BE2C (cell line): Measurements from ENCODE around the gene ARPC2.

Experiments
- DNase-seq: peaks from one replicate; pipeline ENCODE4 v3.0.0-alpha.2; 2020
- H3K27me3 ChIP-seq: fragments of 250-450 bp; sonication (Bioruptor Pico); 2 replicates; pipeline ENCODE4 v1.5.1; 2020; ENCODE audit warnings: mild to moderate bottlenecking
- H3K36me3 ChIP-seq: fragments of 250-450 bp; sonication (Bioruptor Pico); 2 replicates; pipeline ENCODE4 v1.5.1; 2020; ENCODE audit warnings: mild to moderate bottlenecking
- H3K4me1 ChIP-seq: fragments of 250-450 bp; sonication (Bioruptor Pico); 2 replicates; pipeline ENCODE4 v1.5.1; 2020
- H3K4me3 ChIP-seq: 2 replicates; pipeline ENCODE4 v1.5.1; 2011; ENCODE audit warnings: low read depth, low read length
- H3K9me3 ChIP-seq: fragments of 250-450 bp; sonication (Bioruptor Pico); 2 replicates; pipeline ENCODE4 v1.5.1; 2020
- TF ChIP-seq, protein P1 (sequence below): IDR thresholded peaks from 2 replicates; pipeline ENCODE4 v1.5.1; 2012; ENCODE audit warnings: mild to moderate bottlenecking, low read depth, low read length

ARPC2 gene

DNA sequence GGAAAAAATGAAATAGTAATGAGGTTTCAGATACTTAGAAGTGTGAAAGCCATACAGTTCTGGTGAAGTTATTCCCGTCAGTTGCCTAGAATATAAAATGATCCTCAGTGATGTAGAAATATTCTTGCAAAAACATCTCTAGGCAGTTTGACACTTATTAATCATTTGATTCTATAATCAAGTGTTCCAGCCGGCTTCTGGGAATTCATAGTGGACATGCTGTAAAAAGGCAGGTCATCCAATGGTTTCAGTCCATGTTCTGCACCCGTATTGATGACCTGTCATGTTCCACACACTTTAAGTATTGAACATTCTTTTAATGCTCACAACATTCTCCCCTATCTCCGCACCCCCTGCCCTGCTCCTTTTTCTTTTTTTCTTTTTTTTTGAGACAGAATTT is 19.8 kb downstream of the ARPC2 start:
- Histone ChIP-seq H3K27me3 (no peaks in the 10 kb centered on the region), H3K4me3 (no peak overlapping the region), H3K4me1 (no peaks in the 10 kb centered on the region), H3K9me3 (no peaks in the 10 kb centered on the region), H3K36me3 (peaks cover 83% of the 10 kb centered on the region)
- TF ChIP-seq, protein P1, sequence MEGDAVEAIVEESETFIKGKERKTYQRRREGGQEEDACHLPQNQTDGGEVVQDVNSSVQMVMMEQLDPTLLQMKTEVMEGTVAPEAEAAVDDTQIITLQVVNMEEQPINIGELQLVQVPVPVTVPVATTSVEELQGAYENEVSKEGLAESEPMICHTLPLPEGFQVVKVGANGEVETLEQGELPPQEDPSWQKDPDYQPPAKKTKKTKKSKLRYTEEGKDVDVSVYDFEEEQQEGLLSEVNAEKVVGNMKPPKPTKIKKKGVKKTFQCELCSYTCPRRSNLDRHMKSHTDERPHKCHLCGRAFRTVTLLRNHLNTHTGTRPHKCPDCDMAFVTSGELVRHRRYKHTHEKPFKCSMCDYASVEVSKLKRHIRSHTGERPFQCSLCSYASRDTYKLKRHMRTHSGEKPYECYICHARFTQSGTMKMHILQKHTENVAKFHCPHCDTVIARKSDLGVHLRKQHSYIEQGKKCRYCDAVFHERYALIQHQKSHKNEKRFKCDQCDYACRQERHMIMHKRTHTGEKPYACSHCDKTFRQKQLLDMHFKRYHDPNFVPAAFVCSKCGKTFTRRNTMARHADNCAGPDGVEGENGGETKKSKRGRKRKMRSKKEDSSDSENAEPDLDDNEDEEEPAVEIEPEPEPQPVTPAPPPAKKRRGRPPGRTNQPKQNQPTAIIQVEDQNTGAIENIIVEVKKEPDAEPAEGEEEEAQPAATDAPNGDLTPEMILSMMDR, result no peak
- DNase-seq, result no peak

DNA sequence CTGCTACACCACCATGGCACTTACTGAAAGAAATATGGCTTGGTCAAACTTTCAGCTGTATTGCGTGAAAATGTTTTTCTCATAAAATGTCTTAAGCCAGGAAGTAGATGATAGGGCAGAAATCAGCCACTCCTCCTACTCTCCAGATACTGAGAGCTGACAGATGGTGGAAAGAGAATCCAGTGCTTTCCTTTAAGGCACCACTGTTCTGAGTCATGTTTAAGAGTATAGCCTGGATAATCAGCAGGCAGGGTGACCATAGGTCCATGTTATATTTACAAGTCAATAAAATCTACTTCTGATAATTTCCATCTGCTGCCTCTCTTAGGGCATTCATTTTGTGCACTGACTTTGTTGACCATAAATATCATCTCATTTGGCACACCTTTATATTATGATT is 21.9 kb downstream of the ARPC2 start:
- Histone ChIP-seq H3K9me3 (no peaks in the 10 kb centered on the region), H3K4me1 (no peaks in the 10 kb centered on the region), H3K27me3 (no peaks in the 10 kb centered on the region), H3K4me3 (no peak overlapping the region), H3K36me3 (peaks cover 79% of the 10 kb centered on the region)
- DNase-seq, result no peak
- TF ChIP-seq, protein P1, result no peak

DNA sequence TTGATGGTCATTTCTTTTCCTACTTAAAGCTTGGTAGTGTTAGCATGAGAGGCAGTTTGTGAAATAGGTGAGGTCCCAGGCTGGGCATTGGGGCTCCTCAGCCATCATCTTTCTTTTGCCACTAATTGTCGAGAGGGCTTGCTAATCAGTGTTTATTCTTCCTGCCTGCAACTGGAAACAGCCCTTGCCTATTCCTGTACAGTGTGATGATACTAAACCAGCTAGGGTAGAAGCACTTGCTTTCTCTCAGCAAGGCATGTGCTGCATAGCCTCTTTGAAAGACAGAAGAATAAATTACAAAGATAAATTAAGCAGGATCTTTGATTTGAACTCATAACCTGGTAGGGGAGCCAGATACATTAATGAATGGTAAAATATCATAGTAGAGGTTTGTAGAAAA is 27.2 kb downstream of the ARPC2 start:
- no peaks in the 10 kb centered on the region for H3K27me3 ChIP-seq
- peaks cover 87% of the 10 kb centered on the region for H3K36me3 ChIP-seq
- DNase-seq, result no peak
- H3K4me3 ChIP-seq, result no peak overlapping the region
- TF ChIP-seq, protein P1, result no peak
- no peaks in the 10 kb centered on the region for H3K9me3 ChIP-seq
- no peaks in the 10 kb centered on the region for H3K4me1 ChIP-seq

DNA sequence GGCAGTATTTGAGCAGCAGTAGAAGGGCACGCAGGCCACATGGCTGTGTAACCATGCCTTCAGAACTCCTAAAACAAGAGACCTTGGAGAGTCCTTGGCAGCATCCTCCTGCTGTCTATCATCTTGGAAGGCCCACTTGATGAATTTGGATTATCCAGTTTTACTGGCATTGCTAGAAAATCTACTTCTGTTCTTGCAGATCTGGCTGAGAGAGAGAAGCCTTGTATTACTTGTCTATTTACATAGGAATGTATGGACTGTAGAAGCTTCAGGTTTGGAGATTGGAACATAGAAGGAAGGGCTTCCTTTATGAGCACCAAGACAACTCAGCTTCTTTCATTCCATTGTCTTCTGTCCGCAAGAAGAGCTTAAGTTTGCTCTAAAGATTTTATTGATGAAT is 27.7 kb downstream of the ARPC2 start:
- Histone ChIP-seq H3K27me3 (no peaks in the 10 kb centered on the region), H3K4me3 (no peak overlapping the region), H3K4me1 (no peaks in the 10 kb centered on the region), H3K36me3 (peaks cover 87% of the 10 kb centered on the region), H3K9me3 (no peaks in the 10 kb centered on the region)
- no peak for DNase-seq
- TF ChIP-seq, protein P1, result no peak

DNA sequence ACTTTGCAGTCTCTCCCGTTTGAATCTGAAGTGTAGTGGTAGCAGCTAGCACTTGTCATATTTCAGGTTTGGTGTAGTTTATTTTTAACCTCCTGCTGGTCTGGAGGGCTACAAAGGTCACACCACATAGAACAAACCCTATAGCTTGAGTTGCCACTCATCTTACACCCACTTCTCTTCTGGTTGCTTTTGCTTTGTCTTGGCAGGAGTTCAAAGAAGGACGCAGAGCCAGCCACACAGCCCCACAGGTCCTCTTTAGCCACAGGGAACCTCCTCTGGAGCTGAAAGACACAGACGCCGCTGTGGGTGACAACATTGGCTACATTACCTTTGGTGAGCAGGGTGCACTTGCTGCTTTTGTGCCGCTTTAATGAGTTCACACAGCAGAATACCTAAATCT is 28.2 kb downstream of the ARPC2 start:
- peaks cover 87% of the 10 kb centered on the region for H3K36me3 ChIP-seq
- DNase-seq, result no peak
- H3K4me3 ChIP-seq, result no peak overlapping the region

DNA sequence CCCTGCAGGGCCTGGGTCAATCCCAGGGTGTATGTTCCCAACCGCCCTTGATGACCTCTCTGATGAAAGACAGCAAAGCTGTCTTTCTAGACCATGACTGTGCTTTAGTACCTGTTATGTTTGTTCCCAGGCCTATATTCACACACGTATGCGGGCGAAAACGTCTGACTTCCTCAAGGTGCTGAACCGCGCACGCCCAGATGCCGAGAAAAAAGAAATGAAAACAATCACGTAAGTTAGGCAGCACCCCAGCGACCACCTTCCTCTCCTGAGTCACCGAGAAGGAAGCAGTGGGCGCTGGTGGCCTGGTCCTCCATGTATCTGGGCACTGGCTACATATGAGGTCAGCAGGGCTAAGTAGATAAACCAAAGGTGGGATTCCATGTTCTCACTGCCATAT is 32.7 kb downstream of the ARPC2 start:
- no peaks in the 10 kb centered on the region for H3K4me1 ChIP-seq
- TF ChIP-seq, protein P1, result no peak
- no peaks in the 10 kb centered on the region for H3K9me3 ChIP-seq
- H3K36me3 ChIP-seq, result peaks cover 97% of the 10 kb centered on the region
- H3K4me3 ChIP-seq, result no peak overlapping the region
- DNase-seq, result no peak
- no peaks in the 10 kb centered on the region for H3K27me3 ChIP-seq

More for the DNA sequence above, 28.2 kb downstream of the ARPC2 start:
- H3K27me3 ChIP-seq, result no peaks in the 10 kb centered on the region
- no peaks in the 10 kb centered on the region for H3K4me1 ChIP-seq
- TF ChIP-seq, protein P1, result no peak
- H3K9me3 ChIP-seq, result no peaks in the 10 kb centered on the region
